Prostate gland (tissue), 2 donors: Measurements from ENCODE around the gene E2F4.

Experiments
- CTCF ChIP-seq, 4 experiments: fragments of 200-600 bp in 2 of 4; fragments of 450-650 bp in 2 of 4; sonication (generic) in 2 of 4; IDR thresholded peaks; 1 replicate in 3 of 4; 2 replicates in 1 of 4; pipeline ENCODE4 v1.5.1; 2016 to 2019; ENCODE audit warnings: antibody characterized with exemption in 4 of 4, mild to moderate bottlenecking in 2 of 4, moderate library complexity in 2 of 4
- POLR2AphosphoS5 ChIP-seq: sonication (generic); formaldehyde crosslinking; IDR thresholded peaks from one replicate; pipeline ENCODE4 v1.6.1; 2017; ENCODE audit warnings: antibody characterized with exemption

GRCh38 chr16:67142342-67142741 lies 49.6 kb upstream of the E2F4 start:
- TF ChIP-seq POLR2AphosphoS5 = no peak
- TF ChIP-seq CTCF (IDR thresholded peaks at IDR 0.05) = no peak
